DND-41 (cell line): Measurements from ENCODE around the gene OTX2.

ENCODE experiments used
- ATAC-seq: fragments of 200-7000 bp; cut with Tn5 transposase; 3 replicates; pipeline ENCODE4 v1.9.1; 2021; ENCODE audit warnings: low read depth; ENCODE audit not compliant: insufficient read depth
- DNase-seq: peaks from one replicate; pipeline ENCODE4 v3.0.0-alpha.2; 2020
- H2AFZ ChIP-seq: 2 replicates; pipeline ENCODE4 v1.6.0; 2012; ENCODE audit warnings: low read depth, low read length
- H3K27ac ChIP-seq: 2 replicates; pipeline ENCODE4 v1.5.1; 2012; ENCODE audit warnings: low read length, inconsistent platforms
- H3K27me3 ChIP-seq: fragments of 200-600 bp; sonication (generic); 2 replicates; pipeline ENCODE4 v1.6.0; 2012; ENCODE audit warnings: low read length, mild to moderate bottlenecking, inconsistent platforms; ENCODE audit not compliant: insufficient read depth, poor library complexity
- H3K36me3 ChIP-seq: 2 replicates; pipeline ENCODE4 v1.5.1; 2012; ENCODE audit warnings: low read length, inconsistent platforms; ENCODE audit not compliant: insufficient read depth
- H3K4me1 ChIP-seq: 2 replicates; pipeline ENCODE4 v1.5.1; 2012; ENCODE audit warnings: mild to moderate bottlenecking, low read length; ENCODE audit not compliant: insufficient read depth
- H3K4me2 ChIP-seq: 2 replicates; pipeline ENCODE4 v1.6.0; 2012; ENCODE audit warnings: mild to moderate bottlenecking, moderate library complexity, low read length, inconsistent platforms; ENCODE audit not compliant: insufficient read depth
- H3K4me3 ChIP-seq, 2 experiments: fragments of 200-600 bp in 1 of 2; shearing (Covaris generic) in 1 of 2; 2 replicates each; pipeline ENCODE4 v1.5.1; 2012 to 2016; ENCODE audit warnings: inconsistent platforms in 2 of 2, low read length in 2 of 2, mild to moderate bottlenecking in 2 of 2, low read depth in 1 of 2, moderate library complexity in 1 of 2
- H3K79me2 ChIP-seq: 2 replicates; pipeline ENCODE4 v1.6.0; 2012; ENCODE audit warnings: low read length, inconsistent platforms; ENCODE audit not compliant: insufficient read depth
- H3K9ac ChIP-seq: 2 replicates; pipeline ENCODE4 v1.6.0; 2012; ENCODE audit warnings: low read depth, mild to moderate bottlenecking, inconsistent platforms, low read length, moderate library complexity
- H3K9me3 ChIP-seq: 2 replicates; pipeline ENCODE4 v1.5.1; 2012; ENCODE audit warnings: low read length, moderate library complexity, mild to moderate bottlenecking, inconsistent platforms; ENCODE audit not compliant: insufficient read depth, severe bottlenecking
- H4K20me1 ChIP-seq: 2 replicates; pipeline ENCODE4 v1.6.0; 2012; ENCODE audit warnings: low read length; ENCODE audit not compliant: insufficient read depth
- CTCF ChIP-seq: IDR thresholded peaks from 2 replicates; pipeline ENCODE4 v1.5.1; 2012; ENCODE audit warnings: borderline replicate concordance, low read length, moderate library complexity, mild to moderate bottlenecking; ENCODE audit not compliant: poor library complexity, severe bottlenecking; ENCODE audit errors: extremely low read depth
- EZH2 ChIP-seq: IDR thresholded peaks from 3 replicates; pipeline ENCODE4 v1.6.1; 2012; ENCODE audit warnings: borderline replicate concordance, low read depth, mild to moderate bottlenecking, moderate library complexity, low read length, inconsistent platforms; ENCODE audit not compliant: severe bottlenecking

OTX2 gene

GRCh38 chr14:56812364-56813141, 2.3 kb upstream of the OTX2 start:
- DNase-seq (no peak), ATAC-seq (no peak)
- Histone ChIP-seq H4K20me1 (no peaks in the 10 kb centered on the region), H3K4me1 (no peaks in the 10 kb centered on the region), H3K79me2 (no peaks in the 10 kb centered on the region), H2AFZ (no peak overlapping the region), H3K27ac (no peak overlapping the region), H3K4me3 (no peak overlapping the region), H3K9ac (no peak overlapping the region), H3K27me3 (peaks cover 21% of the 10 kb centered on the region), H3K9me3 (no peaks in the 10 kb centered on the region), H3K4me2 (no peak overlapping the region), H3K36me3 (no peaks in the 10 kb centered on the region)
- TF ChIP-seq EZH2 (no peak), CTCF (no peak)

- Histone ChIP-seq H2AFZ (no peak overlapping the region), H3K27me3 (peaks cover 21% of the 10 kb centered on the region), H3K36me3 (no peaks in the 10 kb centered on the region), H3K9ac (no peak overlapping the region), H3K4me1 (no peaks in the 10 kb centered on the region), H3K4me2 (no peak overlapping the region), H3K9me3 (no peaks in the 10 kb centered on the region), H3K4me3 (no peak overlapping the region), H4K20me1 (no peaks in the 10 kb centered on the region), H3K27ac (no peak overlapping the region), H3K79me2 (no peaks in the 10 kb centered on the region)
- no peak for TF ChIP-seq EZH2
- TF ChIP-seq CTCF: no peak
- DNase-seq: no peak
- ATAC-seq: no peak
These were observed 1.5 kb upstream of the OTX2 start for GRCh38 chr14:56811593-56812363.

- ATAC-seq: no peak
- Histone ChIP-seq H3K27me3 (peaks cover 21% of the 10 kb centered on the region), H2AFZ (no peak overlapping the region), H3K9me3 (no peaks in the 10 kb centered on the region), H3K27ac (no peak overlapping the region), H3K4me3 (no peak overlapping the region), H3K79me2 (no peaks in the 10 kb centered on the region), H3K4me2 (no peak overlapping the region), H3K9ac (no peak overlapping the region), H3K36me3 (no peaks in the 10 kb centered on the region), H4K20me1 (no peaks in the 10 kb centered on the region), H3K4me1 (no peaks in the 10 kb centered on the region)
- DNase-seq: no peak
- TF ChIP-seq CTCF: no peak
- no peak for TF ChIP-seq EZH2
These were observed 735 bp upstream of the OTX2 start for GRCh38 chr14:56810836-56811592.
